ENCODE measurements around the gene MRPL54.

DNA sequence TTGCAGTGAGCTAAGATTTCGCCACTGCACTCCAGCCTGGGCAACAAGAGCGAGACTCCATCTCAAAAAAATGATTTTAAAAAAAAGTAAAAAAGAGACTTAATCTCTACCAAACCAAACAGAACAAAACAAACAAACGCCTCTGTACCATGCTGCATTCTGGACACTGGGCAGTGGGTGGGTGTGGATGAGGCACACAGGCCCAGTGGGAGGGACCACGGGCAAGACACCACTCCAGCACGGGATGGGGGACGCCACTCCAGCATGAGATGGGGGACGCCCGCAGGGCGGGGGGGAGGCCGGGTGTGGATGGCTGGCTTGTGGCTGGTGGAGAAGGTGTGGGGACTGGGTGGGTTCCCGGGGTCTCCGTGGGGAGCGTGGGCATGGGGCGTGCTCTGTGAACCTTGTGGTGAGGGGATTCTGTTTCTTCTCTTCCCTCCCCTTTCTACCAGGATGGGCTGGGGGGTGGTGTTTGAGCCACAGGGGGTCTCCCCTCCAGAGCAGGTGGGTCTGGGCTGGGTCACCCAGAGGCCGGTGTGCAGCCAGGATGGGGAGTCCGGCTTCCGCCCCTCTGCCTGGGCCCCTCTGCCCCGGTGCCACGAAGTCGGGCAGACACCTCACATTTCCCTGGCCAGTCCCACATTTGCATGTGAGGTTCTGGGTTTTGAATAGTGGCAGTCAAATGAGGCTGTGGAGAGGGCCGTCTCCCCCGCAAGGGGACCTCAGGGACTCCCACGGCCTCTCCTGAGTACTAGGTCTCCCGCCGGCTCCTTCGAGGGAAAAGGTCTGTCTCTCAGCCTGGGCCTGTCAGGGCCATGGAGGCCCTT, 47.6 kb downstream of the MRPL54 start:
- TF ChIP-seq, protein P1, sequence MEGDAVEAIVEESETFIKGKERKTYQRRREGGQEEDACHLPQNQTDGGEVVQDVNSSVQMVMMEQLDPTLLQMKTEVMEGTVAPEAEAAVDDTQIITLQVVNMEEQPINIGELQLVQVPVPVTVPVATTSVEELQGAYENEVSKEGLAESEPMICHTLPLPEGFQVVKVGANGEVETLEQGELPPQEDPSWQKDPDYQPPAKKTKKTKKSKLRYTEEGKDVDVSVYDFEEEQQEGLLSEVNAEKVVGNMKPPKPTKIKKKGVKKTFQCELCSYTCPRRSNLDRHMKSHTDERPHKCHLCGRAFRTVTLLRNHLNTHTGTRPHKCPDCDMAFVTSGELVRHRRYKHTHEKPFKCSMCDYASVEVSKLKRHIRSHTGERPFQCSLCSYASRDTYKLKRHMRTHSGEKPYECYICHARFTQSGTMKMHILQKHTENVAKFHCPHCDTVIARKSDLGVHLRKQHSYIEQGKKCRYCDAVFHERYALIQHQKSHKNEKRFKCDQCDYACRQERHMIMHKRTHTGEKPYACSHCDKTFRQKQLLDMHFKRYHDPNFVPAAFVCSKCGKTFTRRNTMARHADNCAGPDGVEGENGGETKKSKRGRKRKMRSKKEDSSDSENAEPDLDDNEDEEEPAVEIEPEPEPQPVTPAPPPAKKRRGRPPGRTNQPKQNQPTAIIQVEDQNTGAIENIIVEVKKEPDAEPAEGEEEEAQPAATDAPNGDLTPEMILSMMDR (IDR thresholded peaks at IDR 0.05; ENCODE audit: insufficient read depth, low read length), result no peak
- TF ChIP-seq, protein P2, sequence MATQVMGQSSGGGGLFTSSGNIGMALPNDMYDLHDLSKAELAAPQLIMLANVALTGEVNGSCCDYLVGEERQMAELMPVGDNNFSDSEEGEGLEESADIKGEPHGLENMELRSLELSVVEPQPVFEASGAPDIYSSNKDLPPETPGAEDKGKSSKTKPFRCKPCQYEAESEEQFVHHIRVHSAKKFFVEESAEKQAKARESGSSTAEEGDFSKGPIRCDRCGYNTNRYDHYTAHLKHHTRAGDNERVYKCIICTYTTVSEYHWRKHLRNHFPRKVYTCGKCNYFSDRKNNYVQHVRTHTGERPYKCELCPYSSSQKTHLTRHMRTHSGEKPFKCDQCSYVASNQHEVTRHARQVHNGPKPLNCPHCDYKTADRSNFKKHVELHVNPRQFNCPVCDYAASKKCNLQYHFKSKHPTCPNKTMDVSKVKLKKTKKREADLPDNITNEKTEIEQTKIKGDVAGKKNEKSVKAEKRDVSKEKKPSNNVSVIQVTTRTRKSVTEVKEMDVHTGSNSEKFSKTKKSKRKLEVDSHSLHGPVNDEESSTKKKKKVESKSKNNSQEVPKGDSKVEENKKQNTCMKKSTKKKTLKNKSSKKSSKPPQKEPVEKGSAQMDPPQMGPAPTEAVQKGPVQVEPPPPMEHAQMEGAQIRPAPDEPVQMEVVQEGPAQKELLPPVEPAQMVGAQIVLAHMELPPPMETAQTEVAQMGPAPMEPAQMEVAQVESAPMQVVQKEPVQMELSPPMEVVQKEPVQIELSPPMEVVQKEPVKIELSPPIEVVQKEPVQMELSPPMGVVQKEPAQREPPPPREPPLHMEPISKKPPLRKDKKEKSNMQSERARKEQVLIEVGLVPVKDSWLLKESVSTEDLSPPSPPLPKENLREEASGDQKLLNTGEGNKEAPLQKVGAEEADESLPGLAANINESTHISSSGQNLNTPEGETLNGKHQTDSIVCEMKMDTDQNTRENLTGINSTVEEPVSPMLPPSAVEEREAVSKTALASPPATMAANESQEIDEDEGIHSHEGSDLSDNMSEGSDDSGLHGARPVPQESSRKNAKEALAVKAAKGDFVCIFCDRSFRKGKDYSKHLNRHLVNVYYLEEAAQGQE (IDR thresholded peaks at IDR 0.05; ENCODE audit: insufficient replicate concordance, low read depth), result no peak
- no peak for TF ChIP-seq POLR2AphosphoS5 (IDR thresholded peaks at IDR 0.05; ENCODE audit: low read depth)

Measured in HL-60 (cell line).